Activated effector memory CD4-positive, alpha-beta T cell treated with Interleukin-2 at 50 U/mL for 16 hours (primary cell): ENCODE data around the gene ZNF891.

Experiments
- DNase-seq: peaks from one replicate; pipeline ENCODE4 v3.0.0-alpha.2; 2020

Gene ZNF891

DNA sequence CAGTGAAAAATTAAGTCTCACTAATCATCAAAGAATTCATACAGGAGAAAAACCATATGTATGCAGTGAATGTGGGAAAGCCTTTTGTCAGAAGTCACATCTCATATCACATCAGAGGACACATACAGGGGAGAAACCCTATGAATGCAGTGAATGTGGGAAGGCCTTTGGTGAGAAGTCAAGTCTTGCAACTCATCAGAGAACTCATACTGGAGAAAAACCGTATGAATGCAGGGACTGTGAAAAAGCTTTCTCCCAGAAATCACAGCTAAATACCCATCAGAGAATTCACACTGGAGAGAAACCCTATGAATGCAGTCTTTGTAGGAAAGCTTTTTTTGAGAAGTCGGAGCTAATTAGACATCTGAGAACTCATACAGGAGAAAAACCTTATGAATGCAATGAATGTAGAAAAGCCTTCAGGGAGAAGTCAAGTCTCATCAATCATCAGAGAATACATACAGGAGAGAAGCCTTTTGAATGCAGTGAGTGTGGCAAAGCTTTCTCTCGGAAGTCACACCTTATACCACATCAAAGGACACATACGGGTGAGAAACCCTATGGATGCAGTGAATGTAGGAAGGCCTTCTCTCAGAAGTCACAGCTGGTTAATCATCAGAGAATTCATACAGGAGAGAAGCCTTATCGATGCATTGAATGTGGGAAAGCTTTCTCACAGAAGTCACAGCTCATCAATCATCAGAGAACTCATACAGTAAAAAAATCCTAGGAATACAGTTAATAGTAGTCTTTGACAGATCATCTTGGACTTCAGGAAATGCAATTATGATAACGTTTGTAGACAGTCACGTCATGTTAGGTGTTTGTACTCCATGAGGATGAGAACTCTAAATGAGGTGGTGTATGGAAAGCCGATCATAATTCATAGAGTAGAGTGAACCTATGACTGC, 71.6 kb downstream of the ZNF891 start:
- DNase-seq: no peak

DNA sequence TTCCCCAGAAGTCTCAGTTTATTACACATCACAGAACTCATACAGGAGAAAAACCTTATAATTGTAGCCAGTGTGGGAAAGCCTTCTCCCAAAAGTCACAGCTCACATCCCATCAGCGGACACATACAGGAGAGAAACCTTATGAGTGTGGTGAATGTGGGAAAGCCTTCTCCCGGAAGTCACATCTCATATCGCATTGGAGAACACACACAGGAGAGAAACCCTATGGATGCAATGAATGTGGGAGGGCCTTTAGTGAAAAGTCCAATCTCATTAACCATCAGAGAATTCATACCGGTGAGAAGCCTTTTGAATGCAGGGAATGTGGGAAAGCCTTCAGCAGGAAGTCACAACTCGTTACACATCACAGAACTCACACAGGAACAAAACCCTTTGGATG, 72.6 kb downstream of the ZNF891 start:
- DNase-seq: no peak
